Measurements from ENCODE around the gene NOX4. TPM values are rescaled to one million over a fixed set of nuclear protein-coding genes. Genes with fewer than 3 reads are reported as not detected.
A peak's percentile ranks its signal among the peaks of the same experiment; 100 is the strongest.
"Not testable (repeated sequence)": the region's sequence is repeated elsewhere in the genome, so short reads cannot be mapped to it uniquely, and the experiment has no call there.

The NOX4 gene
- total RNA-seq, 1 donor from 2014 or later, result 85.9 TPM

DNA sequence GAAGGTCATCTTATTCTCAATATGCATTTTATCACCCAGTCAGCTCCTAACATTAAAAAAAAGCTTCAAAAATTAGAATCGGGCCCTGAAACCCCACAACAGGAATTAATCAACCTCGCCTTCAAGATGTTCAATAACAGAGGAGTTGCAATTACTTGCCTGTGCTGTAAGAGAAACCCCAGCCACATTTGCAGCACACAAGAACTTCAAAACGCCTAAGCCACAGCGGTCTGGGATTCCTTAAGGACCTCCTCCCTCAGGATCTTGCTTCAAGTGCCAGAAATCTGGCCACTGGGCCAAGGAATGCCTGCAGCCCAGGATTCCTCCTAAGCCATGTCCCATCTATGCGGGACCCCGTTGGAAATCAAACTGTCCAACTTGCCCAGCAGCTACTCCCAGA, 108.2 kb downstream of the NOX4 start:
- DNase-seq (ENCODE audit: low read depth in 2 of 2), result not testable (repeated sequence)

DNA sequence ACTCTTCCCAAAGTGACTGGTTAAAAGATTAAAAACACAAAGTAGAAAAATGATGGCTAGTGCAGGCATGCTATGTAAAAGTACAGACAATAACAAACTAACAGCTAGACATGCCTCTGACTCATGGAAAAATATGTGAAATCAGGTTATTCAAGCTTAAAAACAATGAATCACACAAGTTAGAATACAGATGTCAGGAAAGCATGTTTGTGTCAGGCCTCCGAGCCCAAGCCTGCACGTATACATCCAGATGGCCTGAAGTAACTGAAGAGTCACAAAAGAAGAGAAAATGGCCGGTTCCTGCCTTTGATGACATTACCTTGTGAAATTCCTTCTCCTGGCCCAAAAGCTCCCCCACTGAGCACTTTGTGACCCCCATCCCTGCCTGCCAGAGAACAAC, 110.1 kb downstream of the NOX4 start:
- DNase-seq (ENCODE audit: low read depth in 2 of 2), result peak; percentile 97 to 98

DNA sequence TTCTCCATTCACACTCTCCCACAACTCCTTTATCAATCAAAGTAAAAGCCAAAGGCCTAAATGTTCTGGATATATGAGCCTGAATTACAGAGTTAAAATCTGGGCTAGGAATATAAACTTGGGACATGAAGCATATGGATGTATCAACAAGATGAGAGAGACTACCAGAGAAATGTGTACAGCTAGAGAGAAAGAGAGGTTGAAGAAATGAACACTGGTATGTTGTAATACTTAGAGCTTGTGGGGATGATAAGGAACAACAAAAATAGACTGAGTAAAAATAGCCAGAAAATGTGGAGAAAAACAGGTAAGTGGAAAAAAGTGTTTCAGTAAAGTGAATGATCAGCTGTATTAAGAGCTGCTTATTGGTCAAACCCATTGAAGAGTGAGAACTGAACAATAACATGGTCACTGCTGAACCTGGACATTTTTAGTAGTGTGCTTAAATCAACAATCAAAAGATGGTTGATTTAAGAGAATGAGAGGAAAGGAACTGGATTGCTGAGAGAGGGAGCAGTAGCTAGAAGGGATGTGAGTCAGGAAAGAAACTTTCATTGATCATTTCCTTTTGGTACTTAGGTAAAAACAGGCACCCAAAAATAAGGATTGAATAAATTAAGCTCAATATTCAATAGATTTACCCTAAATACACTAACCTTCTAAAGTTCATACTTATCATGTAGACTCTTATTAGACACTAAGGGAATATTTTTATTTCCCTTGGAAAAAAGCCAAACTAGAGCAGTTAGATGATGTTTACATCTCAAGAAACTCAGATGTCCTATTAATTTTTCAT, 111.0 kb downstream of the NOX4 start:
- peak; percentile 68 to 81 for DNase-seq (ENCODE audit: low read depth in 2 of 2)

DNA sequence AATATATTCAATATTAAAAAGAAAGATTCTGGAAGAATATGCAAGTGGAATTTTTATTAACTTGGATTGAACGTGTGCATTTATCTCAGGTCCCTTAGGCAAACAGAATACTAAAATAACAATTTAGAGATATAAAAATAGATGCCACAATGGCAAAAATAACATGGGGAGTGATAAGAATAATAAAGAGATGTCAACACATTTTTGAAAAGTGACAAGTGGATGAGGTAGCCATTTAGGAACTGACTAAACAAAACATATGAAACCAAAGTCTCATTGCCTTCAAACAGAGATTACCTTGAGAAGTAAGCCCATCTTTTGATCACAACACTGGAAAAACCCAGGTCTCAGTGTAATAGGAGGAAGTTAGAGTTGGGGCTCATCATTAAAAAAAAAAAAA, 112.2 kb downstream of the NOX4 start:
- peak in 1 of 2 donors; percentile 57 for DNase-seq (ENCODE audit: low read depth in 2 of 2)

DNA sequence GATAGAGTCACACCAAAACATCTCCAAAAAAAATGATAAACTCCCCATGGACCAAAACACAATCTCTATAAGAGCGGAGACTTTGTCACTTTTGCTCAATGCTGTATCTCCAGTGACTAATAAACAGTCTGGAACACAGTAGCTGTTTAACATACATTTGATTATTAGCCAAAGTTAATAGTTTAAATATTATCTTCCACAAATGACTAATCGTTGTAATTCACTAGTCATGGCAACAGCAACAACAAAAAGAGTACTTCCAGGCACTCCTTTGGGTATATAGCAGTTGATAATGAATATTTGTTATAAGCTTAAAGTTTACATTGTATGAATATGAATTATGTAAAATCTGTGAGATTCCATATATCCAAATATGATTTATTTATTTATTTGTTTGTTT, 121.8 kb downstream of the NOX4 start:
- peak in 1 of 2 donors; percentile 6 for DNase-seq (ENCODE audit: low read depth in 2 of 2)

DNA sequence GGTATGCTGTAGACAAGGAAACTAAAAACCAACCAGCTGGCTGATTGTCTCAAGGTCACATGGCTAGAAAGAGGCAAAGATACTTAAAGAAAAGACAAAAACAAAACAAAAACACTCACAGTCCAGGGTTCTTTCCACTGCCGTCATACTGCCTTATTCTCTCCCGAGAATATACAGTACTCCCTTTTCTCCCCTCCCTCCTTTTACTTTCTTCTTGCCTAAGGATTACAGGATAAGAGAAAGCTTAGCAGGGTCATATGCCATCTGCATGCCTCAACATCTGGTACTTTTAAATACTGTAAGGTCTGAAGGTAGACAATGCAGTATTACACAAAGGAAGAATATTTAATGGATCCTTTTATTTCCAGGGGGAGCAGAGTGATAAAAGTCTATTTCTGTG, 126.3 kb downstream of the NOX4 start:
- DNase-seq (ENCODE audit: low read depth in 2 of 2), result not testable (repeated sequence)

DNA sequence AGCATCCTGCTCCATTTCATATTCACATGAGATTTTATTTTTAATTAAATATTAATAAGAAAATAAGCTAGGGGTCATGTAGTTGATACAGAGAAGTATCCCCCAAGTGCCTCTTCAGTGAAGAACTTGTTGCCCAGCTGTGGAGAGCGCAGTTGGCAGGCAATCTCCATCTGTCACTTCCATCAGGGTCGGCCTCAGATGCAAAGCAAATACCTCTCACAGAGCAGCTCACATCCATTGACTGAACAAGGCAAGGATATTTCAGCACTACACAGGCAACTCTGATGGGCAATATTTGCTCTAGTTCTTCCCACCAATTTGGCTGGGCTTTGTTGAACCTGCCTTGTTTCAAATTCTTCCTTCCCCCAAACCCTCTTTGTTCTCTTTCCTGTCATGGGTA, 129.4 kb downstream of the NOX4 start:
- no peak for DNase-seq (ENCODE audit: low read depth in 2 of 2)

DNA sequence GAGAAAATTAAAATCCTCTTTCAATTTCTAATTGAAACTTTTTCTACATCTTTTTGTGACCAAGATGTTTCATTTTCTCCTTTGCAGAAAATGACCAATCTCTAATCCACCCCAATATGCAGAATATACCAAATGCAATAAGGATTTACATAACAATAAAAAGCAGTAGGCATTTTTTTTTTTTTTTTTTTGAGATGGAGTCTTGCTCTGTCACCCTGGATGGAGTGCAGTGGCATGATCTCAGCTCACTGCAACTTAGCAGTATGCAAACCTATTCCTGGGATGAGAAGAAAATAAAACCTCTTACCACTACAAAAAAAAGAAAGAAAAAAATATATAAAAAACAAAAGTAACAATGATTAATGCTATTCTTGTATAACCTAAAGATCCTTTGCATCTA, 132.0 kb downstream of the NOX4 start:
- not testable (repeated sequence) for DNase-seq (ENCODE audit: low read depth in 2 of 2)

DNA sequence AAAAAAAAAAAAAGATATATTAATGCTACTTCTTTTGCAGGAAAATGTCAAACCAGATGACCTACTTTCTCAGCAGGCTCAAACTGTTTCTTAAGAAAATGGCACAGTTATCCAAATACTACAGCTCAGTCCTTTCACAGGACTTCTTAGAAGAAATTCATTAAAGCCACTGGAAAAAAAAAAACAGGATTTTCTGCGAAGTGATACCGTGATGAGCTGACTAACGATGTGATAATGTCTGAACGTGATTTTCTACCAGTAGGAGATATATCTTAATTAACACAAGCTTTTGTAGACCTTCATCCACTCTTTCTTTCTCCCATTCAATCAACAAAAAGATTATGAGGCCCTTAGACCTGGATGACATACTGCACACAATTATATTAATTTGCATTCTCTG, 132.4 kb downstream of the NOX4 start:
- no peak for DNase-seq (ENCODE audit: low read depth in 2 of 2)

DNA sequence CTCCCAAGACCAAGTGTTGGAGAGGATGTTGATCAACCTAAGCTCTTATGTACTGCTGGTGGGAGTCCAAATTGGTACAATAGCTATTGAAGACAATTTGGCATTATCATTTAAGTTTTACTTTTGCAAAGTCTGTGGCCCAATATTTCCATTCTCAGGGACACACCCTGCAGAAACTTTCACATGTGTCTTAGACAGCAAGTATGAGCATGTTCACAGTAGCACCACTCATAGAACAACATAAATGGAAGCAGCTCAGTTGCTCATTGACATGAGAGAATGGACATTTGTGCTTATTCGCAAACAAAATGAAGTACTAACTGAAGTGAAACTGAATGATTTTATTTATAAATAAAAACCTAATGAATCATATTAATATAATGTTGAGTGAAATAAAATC, 135.5 kb downstream of the NOX4 start:
- DNase-seq (ENCODE audit: low read depth in 2 of 2), result no peak

DNA sequence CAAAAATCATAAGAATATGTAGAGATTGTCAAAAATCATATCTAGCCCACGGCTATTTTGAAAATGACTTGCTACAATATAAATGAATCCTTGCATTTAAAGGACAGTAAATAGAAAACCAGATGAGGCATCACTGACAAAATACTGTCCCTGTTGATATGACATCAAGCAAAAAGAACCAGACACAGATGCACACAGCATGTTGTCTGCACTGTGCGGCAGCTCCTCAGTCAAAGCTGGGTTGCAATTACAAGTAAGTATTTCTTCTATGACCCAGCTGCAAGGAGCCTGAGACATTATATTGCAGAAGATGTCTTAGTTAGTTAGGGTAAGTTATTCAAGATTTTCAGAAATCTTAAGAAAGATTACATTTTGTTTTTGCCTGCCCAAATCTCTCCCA, 136.7 kb downstream of the NOX4 start:
- DNase-seq (ENCODE audit: low read depth in 2 of 2), result not testable (repeated sequence)

DNA sequence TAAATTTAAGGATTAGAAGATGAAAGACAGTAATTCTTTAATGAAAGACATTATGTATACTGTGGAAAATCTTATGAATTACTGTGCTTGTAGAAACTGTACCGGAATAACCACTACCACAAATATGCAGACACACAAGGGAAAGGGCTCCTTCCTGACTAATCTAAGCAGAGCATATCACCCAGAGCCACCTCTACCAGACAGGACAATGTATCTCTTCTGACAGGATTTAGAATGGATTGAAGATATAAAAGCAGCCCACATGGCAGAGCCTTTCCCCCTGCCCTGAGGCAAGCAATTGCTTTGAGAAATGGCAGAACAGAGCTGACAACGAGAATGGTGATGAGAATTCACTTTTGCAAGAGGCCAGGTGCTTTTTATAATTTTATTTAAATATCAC, 144.1 kb downstream of the NOX4 start:
- no peak for DNase-seq (ENCODE audit: low read depth in 2 of 2)

DNA sequence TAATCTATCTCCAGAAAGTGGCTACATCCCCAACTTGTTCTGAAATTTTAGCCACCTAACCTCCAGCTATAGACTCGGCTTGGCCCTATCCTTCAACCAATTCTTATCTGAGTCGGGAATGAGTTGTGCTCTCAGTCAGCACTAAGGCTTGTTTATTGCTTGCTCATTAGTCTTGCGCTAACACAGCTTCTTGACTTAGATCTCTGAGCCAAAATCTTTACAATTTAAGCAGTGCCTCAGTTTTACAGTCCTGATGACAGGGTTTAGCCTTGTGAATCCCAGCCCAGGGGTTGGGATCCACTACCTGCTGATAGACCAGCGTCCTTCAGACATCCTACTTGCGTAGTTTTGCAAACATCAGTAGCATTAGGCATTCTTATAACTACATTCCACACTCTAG, 144.6 kb downstream of the NOX4 start:
- no peak for DNase-seq (ENCODE audit: low read depth in 2 of 2)

DNA sequence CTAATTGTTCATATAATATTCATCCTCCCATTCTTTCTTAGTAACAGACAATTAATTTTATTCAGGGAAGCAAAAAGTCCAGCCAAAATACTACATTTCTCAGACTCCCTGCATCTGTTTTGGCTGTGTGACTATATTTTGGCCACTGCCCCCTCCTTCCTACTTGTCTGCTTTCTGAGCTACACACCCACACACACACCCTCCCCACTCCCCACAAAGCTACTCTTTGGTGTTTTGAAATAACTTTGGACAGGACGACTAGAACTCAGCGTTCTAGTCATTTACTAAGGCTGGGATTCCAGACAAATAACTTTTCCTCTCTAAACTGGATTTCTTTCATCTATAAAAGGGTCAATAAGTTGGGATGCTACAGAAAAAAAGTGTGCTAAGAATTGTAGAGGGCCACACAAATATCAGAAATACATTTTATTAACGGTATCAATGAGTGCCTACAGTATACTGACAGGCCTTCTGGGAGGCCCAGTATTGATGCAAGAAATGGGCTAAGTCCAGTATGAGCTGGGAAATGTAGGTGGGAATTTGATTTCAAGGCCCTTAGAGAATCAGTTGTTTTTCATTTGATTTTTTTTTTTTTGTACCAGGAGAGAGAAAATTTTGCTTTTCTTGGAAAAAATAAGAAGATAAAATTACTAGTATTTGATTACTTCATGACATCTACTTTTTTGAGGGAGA, 148.1 kb downstream of the NOX4 start:
- DNase-seq (ENCODE audit: low read depth in 2 of 2), result not testable (repeated sequence)

DNA sequence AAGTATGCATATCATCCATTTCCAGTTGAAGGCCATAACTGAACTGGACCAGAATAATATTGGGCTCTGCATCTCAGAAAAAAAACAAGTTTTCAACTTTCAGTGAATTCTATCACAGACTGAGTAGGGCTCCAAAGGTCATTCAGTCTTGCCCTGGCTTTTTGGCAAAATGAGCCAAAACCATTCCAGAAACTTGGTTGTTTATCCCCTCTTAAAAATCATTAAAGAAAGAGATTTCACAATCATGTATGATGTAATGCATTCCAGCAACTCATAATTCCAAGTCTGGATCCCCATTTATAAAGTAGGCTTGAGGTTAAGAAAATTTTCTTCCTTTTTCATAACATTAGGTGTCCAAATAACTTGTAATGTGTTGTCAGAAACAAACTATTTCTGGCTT, 150.7 kb downstream of the NOX4 start:
- DNase-seq (ENCODE audit: low read depth in 2 of 2), result peak in 1 of 2 donors; percentile 7

DNA sequence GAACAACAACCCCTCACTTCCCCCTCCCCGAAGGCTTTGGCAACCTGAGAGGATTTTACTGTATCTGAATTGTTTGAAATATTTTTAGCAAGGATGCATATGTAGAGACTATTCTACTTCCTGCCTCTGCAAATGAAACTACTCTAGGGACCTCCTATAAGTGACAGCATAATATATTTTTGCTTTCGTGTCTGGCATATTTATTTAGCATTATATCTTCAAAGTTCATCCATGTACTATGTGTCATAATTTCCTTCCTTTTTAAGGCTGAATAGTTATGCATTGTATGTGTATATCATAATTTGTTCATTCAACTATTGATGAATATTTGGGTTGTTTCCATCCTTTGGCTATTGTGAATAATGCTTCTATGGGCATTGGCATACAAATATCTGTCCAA, 153.1 kb downstream of the NOX4 start:
- peak; percentile 50 to 63 for DNase-seq (ENCODE audit: low read depth in 2 of 2)

DNA sequence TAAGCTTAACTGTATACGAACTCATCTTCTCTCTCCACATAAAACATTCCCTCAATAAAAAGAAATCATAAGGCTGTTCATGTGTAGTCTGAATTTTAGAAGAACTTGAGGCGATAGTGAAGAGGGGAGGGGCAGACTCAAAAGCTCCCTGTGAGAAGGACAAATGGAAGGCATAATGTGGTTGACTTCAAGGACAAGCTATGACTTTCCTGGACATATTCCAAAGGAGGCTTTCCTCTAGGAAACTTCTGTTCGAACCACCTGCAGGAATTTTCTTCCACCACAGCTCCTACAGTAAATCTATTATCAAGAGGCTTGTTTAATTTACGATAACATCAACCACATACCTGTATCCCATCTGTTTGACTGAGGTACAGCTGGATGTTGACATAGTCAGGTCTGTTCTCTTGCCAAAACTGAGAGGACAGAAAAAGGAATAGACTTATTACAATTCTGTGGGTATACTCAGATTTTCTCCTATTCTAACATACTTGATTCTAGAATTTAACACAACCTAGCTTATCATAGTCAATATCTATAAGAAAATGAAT, 154.0 kb downstream of the NOX4 start:
- DNase-seq (ENCODE audit: low read depth in 2 of 2), result peak in 1 of 2 donors; percentile 58

DNA sequence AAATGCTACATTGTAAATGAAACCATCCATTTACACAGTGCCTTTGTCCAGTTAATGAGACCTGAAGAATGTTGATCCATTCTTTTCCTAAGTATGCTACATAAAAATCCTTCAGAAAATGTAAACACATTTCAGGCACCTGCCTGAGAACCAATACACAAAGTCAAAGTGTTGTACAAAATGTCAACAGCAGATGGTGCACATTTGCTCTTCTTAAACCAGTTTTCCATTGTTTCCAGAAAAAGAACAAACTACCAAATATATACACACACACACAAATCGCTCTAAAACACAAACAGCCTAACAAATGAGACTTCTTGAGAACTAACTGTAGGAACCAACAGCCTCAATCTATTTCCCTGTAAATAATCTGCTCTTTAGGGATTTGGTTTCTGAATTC, 157.5 kb downstream of the NOX4 start:
- peak; percentile 67 to 68 for DNase-seq (ENCODE audit: low read depth in 2 of 2)

DNA sequence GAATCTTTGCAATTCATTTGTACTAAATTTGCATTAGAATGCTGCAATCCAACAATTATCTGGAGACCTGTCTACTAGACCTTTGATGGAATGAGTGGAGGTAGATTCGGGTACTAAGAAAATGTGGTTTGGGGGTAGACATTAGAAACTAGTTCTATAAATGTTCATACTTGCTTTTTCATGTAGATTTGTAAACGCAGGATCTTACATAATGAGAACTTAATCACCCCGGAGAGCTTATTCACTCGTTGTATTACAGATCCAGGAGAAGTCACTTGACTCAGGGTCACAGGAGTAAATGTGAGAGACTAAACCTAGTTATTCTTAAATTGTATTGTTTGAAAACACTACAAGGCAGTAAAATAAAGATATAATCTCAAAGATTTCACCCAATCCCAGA, 159.2 kb downstream of the NOX4 start:
- not testable (repeated sequence) for DNase-seq (ENCODE audit: low read depth in 2 of 2)

DNA sequence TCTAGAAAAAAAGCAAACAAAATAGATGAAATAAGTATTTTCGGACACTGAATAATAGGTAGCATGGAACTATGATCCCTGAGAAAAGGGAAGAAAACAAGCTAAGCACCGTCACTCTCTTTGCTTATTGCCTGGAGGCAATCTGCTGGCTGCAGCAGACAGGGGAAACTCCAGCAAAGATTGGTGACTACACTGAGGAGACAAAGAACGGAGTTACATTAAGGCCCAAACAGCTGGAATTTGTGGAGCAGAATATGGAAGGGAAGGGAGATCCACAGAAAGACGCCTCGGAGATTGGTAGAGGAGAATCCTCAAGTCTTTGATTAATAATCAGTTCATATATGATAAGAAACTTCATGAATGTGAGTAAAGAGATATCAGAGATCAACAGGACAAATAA, 163.3 kb downstream of the NOX4 start:
- no peak for DNase-seq (ENCODE audit: low read depth in 2 of 2)

DNA sequence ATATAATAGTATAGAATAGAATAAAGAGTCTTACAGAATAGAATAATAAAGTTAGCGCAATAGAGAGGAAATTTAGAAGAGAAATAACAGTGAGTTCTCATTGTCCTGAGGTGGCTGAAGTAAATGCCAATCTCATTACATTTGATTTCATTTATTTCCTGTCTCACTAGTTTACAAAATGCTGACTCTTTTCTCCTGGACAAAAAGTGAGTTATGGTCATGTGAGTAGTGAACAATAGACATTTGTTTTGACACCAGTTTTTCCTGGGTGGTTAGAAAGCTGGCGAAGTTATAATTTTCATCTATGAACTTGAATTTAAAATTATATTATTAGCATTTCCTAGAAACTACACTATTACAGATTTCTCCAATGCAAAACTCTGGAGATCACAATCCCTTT, 169.8 kb downstream of the NOX4 start:
- peak; percentile 9 to 72 for DNase-seq (ENCODE audit: low read depth in 2 of 2)

DNA sequence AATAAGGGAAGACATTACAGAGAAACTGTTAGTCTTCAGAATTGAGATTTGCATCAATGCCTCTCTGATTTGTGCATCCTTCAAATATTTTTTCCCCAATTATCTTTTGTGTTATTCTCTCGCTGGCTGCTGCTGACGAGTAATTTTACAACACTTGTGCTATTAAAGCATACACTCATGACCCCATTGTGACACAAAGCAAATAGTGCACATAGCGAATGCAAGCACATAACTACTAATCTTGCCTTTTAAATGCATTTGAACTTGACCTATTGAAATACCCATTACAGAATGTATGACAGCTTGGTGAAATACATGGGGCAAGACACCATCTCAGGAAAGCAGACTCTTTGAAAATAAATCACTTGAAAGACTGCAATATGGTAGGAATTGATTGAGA, 180.6 kb downstream of the NOX4 start:
- DNase-seq (ENCODE audit: low read depth in 2 of 2), result not testable (repeated sequence)

Measured in lung microvascular endothelial cell (primary cell).